ENCODE results near the gene TRIM17.

Gene TRIM17

DNA sequence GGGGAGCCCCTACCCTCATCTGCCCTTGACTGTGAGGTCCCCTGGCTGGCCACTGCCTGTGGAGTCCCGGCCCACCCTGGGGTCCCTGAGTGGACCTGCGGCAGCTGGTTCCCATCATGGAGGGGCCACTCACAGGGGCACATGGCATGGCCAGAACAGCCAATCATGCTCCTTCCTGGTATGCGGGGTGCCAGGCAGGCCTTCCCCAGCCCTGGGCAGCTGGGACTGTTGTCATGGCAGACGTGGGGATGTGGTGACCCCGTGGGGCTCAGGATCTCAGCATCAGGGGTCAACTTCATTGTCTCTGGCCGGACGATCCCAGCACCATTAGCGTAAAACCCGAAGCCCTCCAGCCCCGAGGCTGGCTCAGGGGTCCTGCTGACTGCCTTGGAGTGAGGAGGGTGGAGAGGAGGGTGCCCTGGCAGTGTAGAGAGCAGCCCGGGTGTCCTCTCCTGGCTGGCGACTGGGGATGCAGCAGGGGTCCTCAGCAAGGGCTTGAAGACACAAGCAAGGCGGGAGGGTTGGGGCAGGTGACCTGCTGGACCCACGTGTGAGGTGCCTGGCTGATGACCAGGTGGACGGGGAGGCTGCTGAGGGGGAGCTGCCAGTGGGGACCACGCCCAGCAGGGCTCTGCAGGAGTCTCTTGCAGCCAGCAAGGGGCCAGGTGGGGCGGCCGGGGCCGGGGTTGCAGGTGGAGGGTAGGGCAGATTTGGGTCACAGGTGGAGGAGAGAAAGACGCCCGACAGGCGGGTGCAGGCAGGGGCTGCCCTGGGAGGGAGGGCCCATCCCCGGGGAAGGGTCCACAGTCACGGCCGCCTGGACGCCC, 55.1 kb downstream of the TRIM17 start:
- Histone ChIP-seq H3K27me3 (replicated peaks; ENCODE audit: control insufficient read depth, insufficient read depth, low read length) (peaks cover 17% of the 10 kb centered on the region), H3K36me3 (ENCODE audit: control insufficient read depth, insufficient read depth, low read length, severe bottlenecking) (no peaks in the 10 kb centered on the region), H3K4me3 (ENCODE audit: low read length) (no peak overlapping the region), H3K9me3 (ENCODE audit: control insufficient read depth, low read length) (no peaks in the 10 kb centered on the region), H3K4me1 (ENCODE audit: control insufficient read depth, insufficient read depth, low read length) (no peaks in the 10 kb centered on the region), H3K9ac (ENCODE audit: low read length) (no peak overlapping the region)
- no peak for DNase-seq (ENCODE audit: low read depth)

DNA sequence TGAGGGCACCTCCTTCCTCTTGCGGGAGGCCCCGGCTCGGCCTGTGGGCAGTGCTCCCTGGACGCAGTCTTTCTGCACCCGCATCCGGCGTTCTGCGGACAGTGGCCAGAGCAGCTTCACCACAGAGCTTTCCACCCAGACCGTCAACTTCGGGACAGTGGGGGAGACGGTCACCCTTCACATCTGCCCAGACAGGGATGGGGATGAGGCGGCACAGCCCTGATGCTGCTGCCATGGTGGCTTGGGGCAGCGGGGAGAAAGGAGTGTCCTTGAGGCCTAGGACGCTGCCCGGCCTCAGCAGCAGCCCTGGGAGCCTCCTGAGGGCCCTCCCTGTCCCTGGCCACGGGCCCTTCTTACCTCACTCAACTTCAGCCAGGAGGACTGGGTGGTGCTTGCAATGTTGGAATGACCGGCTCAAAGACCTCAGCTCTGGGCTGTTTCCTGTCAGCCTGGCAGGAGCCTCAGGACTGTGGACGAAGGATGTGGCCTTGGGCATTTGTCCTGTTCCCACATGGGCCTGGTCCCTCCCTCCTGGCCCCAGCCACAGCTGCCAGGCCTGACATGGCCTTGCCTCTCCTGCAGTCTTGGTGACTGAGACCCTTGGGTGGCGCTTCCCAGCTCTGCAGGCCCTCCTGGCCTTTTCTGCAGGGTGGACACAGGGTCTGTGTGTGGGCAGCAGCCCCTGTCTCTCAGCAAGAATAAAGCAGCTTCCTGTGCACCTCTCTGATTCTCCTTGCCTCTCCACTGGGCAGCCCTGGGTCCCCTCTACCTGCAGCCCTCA, 55.9 kb downstream of the TRIM17 start:
- no peak for DNase-seq (ENCODE audit: low read depth)
- no peaks in the 10 kb centered on the region for H3K9me3 ChIP-seq (ENCODE audit: control insufficient read depth, low read length)
- no peak overlapping the region for H3K9ac ChIP-seq (ENCODE audit: low read length)
- H3K27me3 ChIP-seq (replicated peaks; ENCODE audit: control insufficient read depth, insufficient read depth, low read length): peaks cover 16% of the 10 kb centered on the region
- no peaks in the 10 kb centered on the region for H3K4me1 ChIP-seq (ENCODE audit: control insufficient read depth, insufficient read depth, low read length)
- no peak overlapping the region for H3K4me3 ChIP-seq (ENCODE audit: low read length)
- H3K36me3 ChIP-seq (ENCODE audit: control insufficient read depth, insufficient read depth, low read length, severe bottlenecking): no peaks in the 10 kb centered on the region

DNA sequence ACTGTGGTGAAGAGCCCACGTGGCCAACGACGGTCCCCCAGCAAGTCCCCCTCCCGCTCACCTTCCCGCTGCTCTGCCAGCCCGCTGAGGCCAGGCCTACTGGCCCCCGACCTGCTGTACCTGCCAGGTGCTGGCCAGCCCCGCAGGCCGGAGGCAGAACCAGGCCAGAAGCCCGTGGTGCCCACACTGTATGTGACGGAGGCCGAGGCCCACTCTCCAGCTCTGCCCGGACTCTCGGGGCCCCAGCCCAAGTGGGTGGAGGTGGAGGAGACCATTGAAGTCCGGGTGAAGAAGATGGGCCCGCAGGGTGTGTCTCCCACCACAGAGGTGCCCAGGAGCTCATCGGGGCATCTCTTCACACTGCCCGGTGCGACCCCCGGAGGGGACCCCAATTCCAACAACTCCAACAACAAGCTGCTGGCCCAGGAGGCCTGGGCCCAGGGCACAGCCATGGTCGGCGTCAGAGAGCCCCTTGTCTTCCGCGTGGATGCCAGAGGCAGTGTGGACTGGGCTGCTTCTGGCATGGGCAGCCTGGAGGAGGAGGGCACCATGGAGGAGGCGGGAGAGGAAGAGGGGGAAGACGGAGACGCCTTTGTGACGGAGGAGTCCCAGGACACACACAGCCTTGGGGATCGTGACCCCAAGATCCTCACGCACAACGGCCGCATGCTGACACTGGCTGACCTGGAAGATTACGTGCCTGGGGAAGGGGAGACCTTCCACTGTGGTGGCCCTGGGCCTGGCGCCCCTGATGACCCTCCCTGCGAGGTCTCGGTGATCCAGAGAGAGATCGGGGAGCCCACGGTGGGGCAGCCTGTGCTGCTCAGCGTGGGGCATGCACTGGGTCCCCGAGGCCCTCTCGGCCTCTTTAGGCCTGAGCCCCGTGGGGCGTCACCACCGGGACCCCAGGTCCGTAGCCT, 56.8 kb downstream of the TRIM17 start:
- Histone ChIP-seq H3K36me3 (ENCODE audit: control insufficient read depth, insufficient read depth, low read length, severe bottlenecking) (no peaks in the 10 kb centered on the region), H3K9ac (ENCODE audit: low read length) (no peak overlapping the region), H3K9me3 (ENCODE audit: control insufficient read depth, low read length) (no peaks in the 10 kb centered on the region), H3K4me3 (ENCODE audit: low read length) (no peak overlapping the region), H3K27me3 (replicated peaks; ENCODE audit: control insufficient read depth, insufficient read depth, low read length) (peaks cover 12% of the 10 kb centered on the region), H3K4me1 (ENCODE audit: control insufficient read depth, insufficient read depth, low read length) (no peaks in the 10 kb centered on the region)
- DNase-seq (ENCODE audit: low read depth): no peak

DNA sequence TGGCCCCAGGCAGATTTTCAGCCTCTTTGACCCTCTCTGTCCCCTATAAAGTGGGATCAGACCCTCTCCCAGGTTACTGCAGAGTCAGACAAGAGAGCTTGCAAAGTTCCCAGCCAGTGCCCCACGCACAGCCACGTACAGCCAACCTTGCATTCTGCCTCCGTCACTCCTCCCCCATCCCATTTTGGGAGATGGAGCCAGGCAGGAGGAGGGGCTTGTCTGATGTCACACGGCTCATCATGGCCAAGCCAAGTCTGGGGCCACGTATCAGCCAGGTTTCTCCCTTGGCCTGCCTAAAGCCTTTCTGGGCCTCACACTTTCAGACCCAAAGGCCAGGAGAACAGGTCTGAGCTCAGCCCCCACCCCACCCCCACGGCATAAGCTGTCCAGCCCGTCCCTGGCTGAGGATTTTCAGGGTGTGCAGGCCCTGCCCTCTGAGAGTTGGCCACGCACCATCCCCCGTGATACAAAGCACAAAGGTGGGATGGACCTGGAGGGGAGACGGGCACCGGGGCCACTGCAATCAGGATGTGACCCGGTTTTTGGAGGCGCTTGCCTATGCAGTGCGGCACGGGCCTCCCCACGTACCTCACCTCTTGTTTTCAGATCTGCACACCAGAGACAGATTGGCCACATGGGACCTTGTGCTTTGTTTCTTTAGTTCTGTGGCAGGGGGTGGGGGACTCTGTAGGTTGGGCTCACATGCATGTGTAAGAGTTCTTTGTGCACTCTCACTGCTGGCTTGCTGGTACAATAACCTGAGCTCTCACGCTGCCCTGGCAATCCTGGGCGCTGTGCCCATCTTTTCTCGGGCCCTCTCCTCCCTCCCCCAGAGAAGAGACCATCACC, 57.7 kb downstream of the TRIM17 start:
- Histone ChIP-seq H3K36me3 (ENCODE audit: control insufficient read depth, insufficient read depth, low read length, severe bottlenecking) (no peaks in the 10 kb centered on the region), H3K27me3 (replicated peaks; ENCODE audit: control insufficient read depth, insufficient read depth, low read length) (peaks cover 9% of the 10 kb centered on the region)

DNA sequence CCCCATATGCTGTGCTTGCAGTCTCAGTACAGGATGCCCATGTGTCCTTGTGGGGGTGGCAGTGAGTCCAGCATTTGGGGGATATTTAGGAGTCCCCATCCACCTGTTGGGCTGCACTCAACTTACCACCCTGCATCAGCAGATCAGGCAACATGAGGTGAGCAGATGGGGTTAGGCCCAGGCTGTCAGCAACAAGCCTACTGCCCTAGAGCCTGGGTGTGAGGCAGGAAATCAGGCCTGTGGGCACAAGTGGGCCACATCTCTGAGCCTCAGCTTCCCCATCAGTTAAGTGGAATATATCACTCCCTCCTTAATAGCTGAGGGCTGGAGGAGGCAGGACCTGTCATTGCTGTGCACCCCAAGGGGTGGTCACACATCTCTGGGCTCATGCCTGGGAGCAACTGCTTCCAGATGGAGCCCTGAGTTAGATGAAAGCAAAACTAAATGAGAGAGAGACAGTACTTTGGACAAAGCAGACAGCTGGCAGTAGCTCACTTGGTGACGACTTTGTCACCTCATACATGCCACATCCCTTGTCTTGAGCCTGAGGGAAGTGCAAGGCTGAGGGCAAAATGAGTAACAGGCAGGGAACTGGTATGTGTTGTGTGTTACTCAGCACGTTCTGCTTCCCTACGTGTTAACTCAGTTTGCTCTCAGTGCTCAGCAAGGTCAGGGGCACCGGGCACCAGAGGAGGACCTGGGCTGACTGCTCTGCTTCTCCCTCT, 58.5 kb downstream of the TRIM17 start:
- Histone ChIP-seq H3K9me3 (ENCODE audit: control insufficient read depth, low read length) (no peaks in the 10 kb centered on the region), H3K9ac (ENCODE audit: low read length) (no peak overlapping the region), H3K4me3 (ENCODE audit: low read length) (no peak overlapping the region), H3K27me3 (replicated peaks; ENCODE audit: control insufficient read depth, insufficient read depth, low read length) (peaks cover 14% of the 10 kb centered on the region), H3K4me1 (ENCODE audit: control insufficient read depth, insufficient read depth, low read length) (no peaks in the 10 kb centered on the region), H3K36me3 (ENCODE audit: control insufficient read depth, insufficient read depth, low read length, severe bottlenecking) (no peaks in the 10 kb centered on the region)
- peak; percentile 17 for DNase-seq (ENCODE audit: low read depth)

More for the DNA sequence above, 57.7 kb downstream of the TRIM17 start:
- H3K4me1 ChIP-seq (ENCODE audit: control insufficient read depth, insufficient read depth, low read length): no peaks in the 10 kb centered on the region
- no peak for DNase-seq (ENCODE audit: low read depth)
- no peak overlapping the region for H3K9ac ChIP-seq (ENCODE audit: low read length)
- H3K4me3 ChIP-seq (ENCODE audit: low read length): no peak overlapping the region
- no peaks in the 10 kb centered on the region for H3K9me3 ChIP-seq (ENCODE audit: control insufficient read depth, low read length)

Measured in adipocyte (in vitro differentiated cells).